Spleen (tissue), 11 donors: ENCODE measurements around the gene CNOT6. TPM values are rescaled to one million over a fixed set of nuclear protein-coding genes. Genes with fewer than 3 reads are reported as not detected.

ENCODE experiments used
- DNase-seq: peaks from one replicate; pipeline ENCODE4 v3.0.0-alpha.2; 2020
- H3K27ac ChIP-seq, 8 donors: fragments of 200-600 bp; sonication (generic) in 7 of 8; 1 replicate in 4 of 8; 2 replicates in 4 of 8; pipeline versions ENCODE4 v1.5.0 to v1.8.0; 2016 to 2021; ENCODE audit warnings: inconsistent platforms in 4 of 8, mild to moderate bottlenecking in 4 of 8, moderate library complexity in 1 of 8
- H3K27me3 ChIP-seq, 7 donors: fragments of 200-600 bp; sonication (generic) in 6 of 7; replicated peaks in 1 of 7; 1 replicate in 4 of 7; 2 replicates in 3 of 7; pipeline versions ENCODE4 v1.5.0 to v1.8.0; 2016 to 2021; ENCODE audit warnings: inconsistent platforms in 3 of 7, mild to moderate bottlenecking in 1 of 7
- H3K36me3 ChIP-seq, 6 donors: fragments of 200-600 bp; sonication (generic) in 5 of 6; 1 replicate in 4 of 6; 2 replicates in 2 of 6; pipeline versions ENCODE4 v1.5.0 to v1.8.0; 2016 to 2021; ENCODE audit warnings: inconsistent platforms in 2 of 6
- H3K4me1 ChIP-seq, 6 donors: fragments of 200-600 bp; sonication (generic) in 5 of 6; 1 replicate in 3 of 6; 2 replicates in 3 of 6; pipeline versions ENCODE4 v1.5.0 to v1.8.0; 2016 to 2021; ENCODE audit warnings: inconsistent platforms in 3 of 6
- H3K4me3 ChIP-seq, 8 donors: fragments of 200-600 bp; sonication (generic) in 7 of 8; 1 replicate in 4 of 8; 2 replicates in 4 of 8; pipeline versions ENCODE4 v1.5.0 to v1.8.0; 2016 to 2021; ENCODE audit warnings: inconsistent platforms in 4 of 8, mild to moderate bottlenecking in 4 of 8, moderate library complexity in 2 of 8
- H3K9me3 ChIP-seq, 8 donors: fragments of 200-600 bp; sonication (generic) in 7 of 8; 1 replicate in 4 of 8; 2 replicates in 4 of 8; pipeline versions ENCODE4 v1.5.0 to v1.8.0; 2016 to 2021; ENCODE audit warnings: inconsistent platforms in 4 of 8
- CTCF ChIP-seq, 11 experiments: fragments of 200-600 bp in 7 of 11; fragments of 450-650 bp in 4 of 11; sonication (generic) in 4 of 11; IDR thresholded peaks in 8 of 11; conservative IDR thresholded peaks in 3 of 11; 1 replicate in 7 of 11; 2 replicates in 4 of 11; pipeline versions ENCODE4 v1.4.0 to v1.8.0; 2016 to 2021; ENCODE audit warnings: antibody characterized with exemption in 11 of 11, inconsistent platforms in 4 of 11, mild to moderate bottlenecking in 1 of 11
- POLR2A ChIP-seq, 3 donors: fragments of 450-650 bp; IDR thresholded peaks; one replicate each; pipeline ENCODE4 v1.5.1; 2017; ENCODE audit warnings: antibody characterized with exemption in 3 of 3, mild to moderate bottlenecking in 1 of 3
- POLR2AphosphoS5 ChIP-seq, 3 donors: sonication (generic); formaldehyde crosslinking; IDR thresholded peaks; one replicate each; pipeline ENCODE4 v1.5.1; 2017; ENCODE audit warnings: antibody characterized with exemption in 3 of 3
- WGBS, 5 donors: extraction: QIAGEN DNeasy Blood & Tissue Kit in 3 of 5; methylation state at CpG; one replicate each; pipeline versions ENCODE4 v1.1.5 to v1.1.7; 2013 to 2018; 5-methylcytosine and 5-hydroxymethylcytosine counted together
- intact Hi-C: fragments of 100-400 bp; cut with DNase I; formaldehyde crosslinking; loops from one replicate; pipeline ENCODE4 v1.15.0; 2023; ENCODE audit warnings: low total_unique reads
- polyA plus RNA-seq, 3 donors: library from polyadenylated mRNA; stranded (reverse); fragments of 200-250 nt; gene quantifications; one replicate each; pipeline ENCODE4 v1.2.1, GENCODE V29; 2013
- total RNA-seq, 7 donors: library from RNA; depleted of rRNA in 3 of 7; stranded (reverse); fragments of >200 nt in 3 of 7; fragmentation: NEBNext Ultra II Directional in 4 of 7; extraction: Animal tissue kit (Norgen Biotek cat#: 25700) in 4 of 7; gene quantifications; one replicate each; pipeline versions ENCODE4 v1.1.0 to v1.2.1, GENCODE V29; 2016 to 2021
- donor health status: healthy with polysubstance abuse.
- donor health status: DM: no; HTN: no; CAD: no; lungs with moderate emphysema.
- donor health status: DM: no; HTN: no; CAD: no.
- donor health status: Bipolar disorder and iron deficiency.
- donor health status: healthy.
- donor health status: DM: no; HTN: no; CAD: no.
- donor health status: DM: yes; HTN: yes; CAD: no.

Gene CNOT6
- total and polyA plus RNA-seq, 10 donors: 5.5 to 26.5 (median 21.6) TPM

GRCh38 chr5:180608572-180609310, 114.6 kb downstream of the CNOT6 start:
- Histone ChIP-seq H3K27ac (no peak overlapping the region), H3K9me3 (no peaks in the 10 kb centered on the region), H3K4me1 (peaks cover 0 to 7% (median 0%) of the 10 kb centered on the region in 6 donors), H3K27me3 (peaks cover 0 to 6% (median 0%) of the 10 kb centered on the region in 7 donors), H3K4me3 (no peak overlapping the region), H3K36me3 (peaks cover 0 to 35% (median 0%) of the 10 kb centered on the region in 6 donors)
- no peak for DNase-seq
- intact Hi-C loops: no loop called here
- TF ChIP-seq POLR2A (IDR thresholded peaks at IDR 0.05): no peak
- 89 to 93% (median 90%) methylated on average over 16 to 26 of the region's 26 CpGs for WGBS, 5 donors

GRCh38 chr5:180609386-180609785, 115.2 kb downstream of the CNOT6 start:
- Histone ChIP-seq H3K4me3 (no peak overlapping the region), H3K4me1 (peaks cover 0 to 7% (median 0%) of the 10 kb centered on the region in 6 donors), H3K27ac (no peak overlapping the region), H3K9me3 (no peaks in the 10 kb centered on the region), H3K27me3 (peaks cover 0 to 6% (median 0%) of the 10 kb centered on the region in 7 donors), H3K36me3 (peaks cover 0 to 38% (median 0%) of the 10 kb centered on the region in 6 donors)
- no peak for DNase-seq
- TF ChIP-seq CTCF (IDR thresholded peaks at IDR 0.05 in 8 of 11, conservative IDR thresholded peaks at IDR 0.05 in 3 of 11): no peak
- TF ChIP-seq POLR2A (IDR thresholded peaks at IDR 0.05): no peak
- no peak for TF ChIP-seq POLR2AphosphoS5 (IDR thresholded peaks at IDR 0.05)
- 77 to 86% (median 86%) methylated on average over 13 to 15 of the region's 15 CpGs for WGBS, 5 donors
- intact Hi-C loops: no loop called here

GRCh38 chr5:180609817-180610550, 115.8 kb downstream of the CNOT6 start:
- intact Hi-C loops: no loop called here
- Histone ChIP-seq H3K4me1 (peaks cover 0 to 7% (median 0%) of the 10 kb centered on the region in 6 donors), H3K9me3 (no peaks in the 10 kb centered on the region), H3K27ac (no peak overlapping the region), H3K27me3 (peaks cover 0 to 6% (median 0%) of the 10 kb centered on the region in 7 donors), H3K36me3 (peaks cover 0 to 38% (median 0%) of the 10 kb centered on the region in 6 donors), H3K4me3 (no peak overlapping the region)
- TF ChIP-seq POLR2A (IDR thresholded peaks at IDR 0.05) (no peak), POLR2AphosphoS5 (IDR thresholded peaks at IDR 0.05) (no peak), CTCF (IDR thresholded peaks at IDR 0.05 in 8 of 11, conservative IDR thresholded peaks at IDR 0.05 in 3 of 11) (no peak)
- DNase-seq: no peak
- 75 to 84% (median 83%) methylated on average over 8 to 23 of the region's 23 CpGs for WGBS, 5 donors

- intact Hi-C loops: no loop called here
- Histone ChIP-seq H3K9me3 (no peaks in the 10 kb centered on the region), H3K4me1 (no peaks in the 10 kb centered on the region), H3K27ac (no peak overlapping the region), H3K36me3 (peaks cover 0 to 40% (median 1%) of the 10 kb centered on the region in 6 donors), H3K4me3 (no peak overlapping the region), H3K27me3 (peaks cover 0 to 6% (median 0%) of the 10 kb centered on the region in 7 donors)
- DNase-seq: no peak
- WGBS, 5 donors: 84 to 89% (median 86%) methylated on average over 24 to 30 of the region's 30 CpGs
- no peak for TF ChIP-seq POLR2A (IDR thresholded peaks at IDR 0.05)
Measured at GRCh38 chr5:180611140-180611850, 117.1 kb downstream of the CNOT6 start.
